GM13976 (cell line): ENCODE results near the gene TSHZ2.

Source experiments
- DNase-seq: peaks from one replicate; pipeline ENCODE4 v3.0.0; 2012; ENCODE audit warnings: low spot score
- in situ Hi-C: fragments of 300-500 bp; cut with MboI; formaldehyde crosslinking; loops from one replicate; pipeline ENCODE4 v1.12.0; 2022; ENCODE audit warnings: low sequenced_read_pairs, mixed read lengths, inconsistent platforms; ENCODE audit not compliant: unreplicated experiment
- TF ChIP-seq, protein P1 (sequence below): IDR thresholded peaks from 2 replicates; pipeline ENCODE4 v1.5.1; 2012; ENCODE audit warnings: borderline replicate concordance, mild to moderate bottlenecking; ENCODE audit not compliant: insufficient read depth; ENCODE audit errors: extremely low read depth, missing control alignments, control extremely low read depth

TSHZ2 gene

DNA sequence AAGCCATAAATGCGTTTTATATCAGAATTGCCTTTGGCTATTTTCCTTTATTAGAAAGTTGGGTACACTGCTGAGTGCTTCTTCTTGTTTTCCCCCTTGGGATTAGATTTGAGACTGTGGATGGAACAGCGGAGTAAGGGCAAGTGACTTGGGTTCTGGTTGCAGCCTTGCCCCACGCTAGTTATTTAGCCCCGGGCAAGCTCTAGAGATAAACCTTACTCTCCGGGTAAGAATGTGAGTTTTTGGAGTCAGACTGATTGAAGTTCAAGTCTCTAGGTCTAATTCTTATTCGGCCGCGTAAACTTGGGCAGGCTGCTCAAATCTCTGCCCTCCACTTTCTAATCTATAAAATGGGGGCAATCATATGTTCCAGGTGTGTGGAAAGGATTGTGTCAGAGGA lies 8.9 kb downstream of the TSHZ2 start:
- in situ Hi-C loops = no loop called here
- DNase-seq = no peak
- TF ChIP-seq, protein P1, sequence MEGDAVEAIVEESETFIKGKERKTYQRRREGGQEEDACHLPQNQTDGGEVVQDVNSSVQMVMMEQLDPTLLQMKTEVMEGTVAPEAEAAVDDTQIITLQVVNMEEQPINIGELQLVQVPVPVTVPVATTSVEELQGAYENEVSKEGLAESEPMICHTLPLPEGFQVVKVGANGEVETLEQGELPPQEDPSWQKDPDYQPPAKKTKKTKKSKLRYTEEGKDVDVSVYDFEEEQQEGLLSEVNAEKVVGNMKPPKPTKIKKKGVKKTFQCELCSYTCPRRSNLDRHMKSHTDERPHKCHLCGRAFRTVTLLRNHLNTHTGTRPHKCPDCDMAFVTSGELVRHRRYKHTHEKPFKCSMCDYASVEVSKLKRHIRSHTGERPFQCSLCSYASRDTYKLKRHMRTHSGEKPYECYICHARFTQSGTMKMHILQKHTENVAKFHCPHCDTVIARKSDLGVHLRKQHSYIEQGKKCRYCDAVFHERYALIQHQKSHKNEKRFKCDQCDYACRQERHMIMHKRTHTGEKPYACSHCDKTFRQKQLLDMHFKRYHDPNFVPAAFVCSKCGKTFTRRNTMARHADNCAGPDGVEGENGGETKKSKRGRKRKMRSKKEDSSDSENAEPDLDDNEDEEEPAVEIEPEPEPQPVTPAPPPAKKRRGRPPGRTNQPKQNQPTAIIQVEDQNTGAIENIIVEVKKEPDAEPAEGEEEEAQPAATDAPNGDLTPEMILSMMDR = no peak

DNA sequence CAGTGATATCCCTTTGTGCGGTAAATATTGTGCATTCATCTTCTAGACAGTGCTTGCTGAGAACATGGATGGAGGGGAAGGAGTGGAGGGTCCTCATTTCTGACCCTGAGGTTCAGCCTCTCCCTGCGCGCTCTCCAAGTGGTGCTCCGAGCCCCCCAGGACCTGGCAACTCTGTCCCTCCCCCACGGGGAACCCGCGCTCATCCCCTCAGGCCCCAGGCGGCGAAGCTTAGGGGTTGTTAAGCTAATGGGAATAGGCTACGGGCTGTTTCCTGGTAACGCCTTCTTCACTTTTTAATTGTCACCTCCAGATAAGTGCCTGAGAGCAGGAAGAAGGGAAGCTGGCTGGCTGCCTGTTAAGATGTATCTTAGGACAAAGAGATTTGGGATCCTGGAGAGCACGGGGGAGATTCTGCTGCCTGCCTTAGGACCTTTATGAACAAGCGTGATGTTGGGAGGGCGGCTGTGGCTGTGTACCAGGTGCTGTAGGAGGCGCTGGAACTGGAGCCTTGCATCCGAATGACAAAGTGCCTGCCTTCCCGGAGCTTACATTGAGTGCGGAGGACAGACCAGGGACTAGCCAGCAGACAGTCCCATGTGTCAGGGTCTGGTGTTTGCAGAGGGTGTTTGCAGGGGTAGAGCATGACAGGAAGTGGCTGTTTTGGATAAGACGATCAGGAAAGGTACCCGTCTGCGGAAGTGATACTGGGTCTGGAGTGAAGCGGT lies 11.7 kb downstream of the TSHZ2 start:
- no peak for DNase-seq
- TF ChIP-seq, protein P1 = no peak
- in situ Hi-C loops = no loop called here

DNA sequence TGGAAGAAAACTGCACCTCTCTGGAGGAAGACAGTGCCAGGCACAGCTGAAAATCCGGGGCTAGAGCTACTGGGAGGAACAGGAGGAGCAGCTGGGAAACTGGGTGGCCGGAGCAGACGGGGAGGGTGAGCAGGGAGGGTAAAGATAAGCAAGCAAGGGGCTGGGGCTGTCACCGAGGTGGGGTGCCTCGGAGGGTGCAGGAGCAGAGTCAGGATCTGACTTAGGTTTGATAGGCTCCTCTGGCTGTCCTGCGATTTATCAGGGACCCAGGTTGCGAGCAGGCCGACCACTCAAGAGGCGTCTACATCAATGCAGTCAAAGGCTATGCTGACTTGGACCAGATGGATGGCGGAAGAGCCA lies 12.3 kb downstream of the TSHZ2 start:
- TF ChIP-seq, protein P1 = no peak
- no peak for DNase-seq
- in situ Hi-C loops = no loop called here

DNA sequence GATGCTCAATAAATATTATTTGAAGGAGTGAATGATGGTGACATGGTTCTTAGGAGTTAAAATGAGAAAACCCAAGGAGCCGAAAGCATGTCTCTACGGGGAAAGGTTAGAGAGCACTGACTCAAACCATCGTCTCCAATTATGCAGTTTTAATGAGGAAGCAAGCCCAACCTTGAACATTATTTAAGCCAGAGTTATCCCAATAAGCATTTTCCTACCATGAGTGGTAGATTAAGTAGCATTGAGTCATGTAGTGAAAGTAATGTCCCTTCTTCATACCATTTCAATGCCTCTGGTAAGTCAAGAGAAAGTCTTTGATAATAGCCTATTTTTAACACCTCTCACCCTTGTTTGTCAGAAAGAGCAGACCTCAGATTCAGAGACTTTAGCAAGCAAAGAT lies 13.5 kb downstream of the TSHZ2 start:
- TF ChIP-seq, protein P1 = no peak

DNA sequence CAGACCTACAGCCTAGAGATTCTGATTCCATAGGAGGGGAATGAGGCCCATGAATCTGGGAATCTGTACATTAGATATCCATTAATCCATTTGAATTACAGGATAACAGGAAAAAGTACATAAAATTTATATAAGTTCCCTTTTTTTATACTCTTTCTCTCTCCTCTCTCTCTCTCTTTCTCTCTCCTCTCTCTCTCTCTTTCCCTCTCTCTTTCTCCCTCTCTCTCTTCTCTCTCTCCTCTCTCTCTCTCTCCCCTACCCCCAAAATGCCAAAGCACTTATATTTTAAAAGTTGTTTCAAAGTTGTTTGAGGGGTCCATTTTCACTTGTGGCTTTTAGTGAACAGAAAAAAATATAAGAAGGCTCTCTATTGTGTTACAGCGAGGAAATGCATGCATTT lies 15.1 kb downstream of the TSHZ2 start:
- in situ Hi-C loops = no loop called here
- TF ChIP-seq, protein P1 = no peak
- DNase-seq = no peak

More for the DNA sequence above, 13.5 kb downstream of the TSHZ2 start:
- in situ Hi-C loops = no loop called here
- DNase-seq = no peak

DNA sequence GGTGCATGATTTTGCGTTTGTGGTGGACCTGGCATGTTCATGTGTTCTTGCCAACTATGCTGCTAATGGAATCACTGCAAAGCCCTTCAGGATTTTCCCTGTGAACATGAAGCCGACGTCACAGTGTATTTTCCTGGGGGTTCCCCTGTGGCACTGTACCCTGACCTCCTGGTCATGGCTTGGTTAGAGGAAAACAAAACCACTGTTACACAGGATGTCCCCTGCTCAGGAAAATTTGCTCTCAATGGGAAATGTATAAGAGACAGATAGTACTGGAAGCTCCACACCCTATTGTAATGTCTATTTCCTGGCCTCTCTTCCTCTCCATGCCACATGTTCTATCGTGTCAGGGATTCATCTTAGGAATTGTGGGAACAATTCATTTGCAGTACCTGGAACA lies 19.7 kb downstream of the TSHZ2 start:
- DNase-seq = no peak

More for the DNA sequence above, 19.7 kb downstream of the TSHZ2 start:
- TF ChIP-seq, protein P1 = no peak
- in situ Hi-C loops = no loop called here
